HG03095 (cell line): ENCODE results near the gene ZNF682.
"Not testable (repeated sequence)": the region's sequence is repeated elsewhere in the genome, so short reads cannot be mapped to it uniquely, and the experiment has no call there.

Source experiments
- ATAC-seq: cut with Tn5 transposase; IDR thresholded peaks from one replicate; pipeline ENCODE4 v1.9.1; 2021; ENCODE audit warnings: moderate library complexity; ENCODE audit not compliant: unreplicated experiment

ZNF682 gene

GRCh38 chr19:20005741-20006140, 33.6 kb downstream of the ZNF682 start:
- no peak for ATAC-seq

GRCh38 chr19:19997656-19998268, 41.5 kb downstream of the ZNF682 start:
- ATAC-seq = no peak

- no peak for ATAC-seq
Measured at GRCh38 chr19:19966862-19967261, 72.4 kb downstream of the ZNF682 start.

- not testable (repeated sequence) for ATAC-seq
Measured at GRCh38 chr19:19966126-19966525, 73.2 kb downstream of the ZNF682 start.

- no peak for ATAC-seq
Measured at GRCh38 chr19:19964416-19964815, 74.9 kb downstream of the ZNF682 start.

GRCh38 chr19:19959151-19959799, 80.0 kb downstream of the ZNF682 start:
- ATAC-seq = not testable (repeated sequence)

GRCh38 chr19:19957766-19958165, 81.5 kb downstream of the ZNF682 start:
- ATAC-seq = not testable (repeated sequence)

GRCh38 chr19:19956434-19957075, 82.8 kb downstream of the ZNF682 start:
- ATAC-seq = no peak

- ATAC-seq = no peak
Measured at GRCh38 chr19:19955208-19955607, 84.1 kb downstream of the ZNF682 start.
